Measurements from ENCODE around the gene ZNF808. TPM values are rescaled to one million over a fixed set of nuclear protein-coding genes. Genes with fewer than 3 reads are reported as not detected.
"Not testable (repeated sequence)": the region's sequence is repeated elsewhere in the genome, so short reads cannot be mapped to it uniquely, and the experiment has no call there.

ZNF808 gene
- total RNA-seq, 1 donor from 2014 or later: 38.1 TPM

GRCh38 chr19:52533901-52534300 lies 6.4 kb downstream of the ZNF808 start:
- intact Hi-C loops (cut with DNase I): no loop called here
- DNase-seq (ENCODE audit: low spot score) (no peak), ATAC-seq (no peak)

GRCh38 chr19:52535385-52535770 lies 7.9 kb downstream of the ZNF808 start:
- ATAC-seq; intact Hi-C loops (cut with DNase I); DNase-seq (ENCODE audit: low spot score): not testable (repeated sequence)

- peak; percentile 90 for DNase-seq (ENCODE audit: low spot score)
- intact Hi-C loops (cut with DNase I): no loop called here
- ATAC-seq: peak; percentile 98
These were observed 8.4 kb downstream of the ZNF808 start for GRCh38 chr19:52535771-52536447.

- intact Hi-C loops (cut with DNase I): no loop called here
- DNase-seq (ENCODE audit: low spot score) (no peak), ATAC-seq (peak; percentile 68)
These were observed 9.0 kb downstream of the ZNF808 start for GRCh38 chr19:52536448-52536800.

- DNase-seq (ENCODE audit: low spot score); intact Hi-C loops (cut with DNase I); ATAC-seq: not testable (repeated sequence)
These were observed 11.3 kb downstream of the ZNF808 start for GRCh38 chr19:52538815-52539214.

GRCh38 chr19:52541176-52541575 lies 13.7 kb downstream of the ZNF808 start:
- ATAC-seq; intact Hi-C loops (cut with DNase I); DNase-seq (ENCODE audit: low spot score): not testable (repeated sequence)

GRCh38 chr19:52541608-52542007 lies 14.1 kb downstream of the ZNF808 start:
- DNase-seq (ENCODE audit: low spot score) (no peak), ATAC-seq (no peak)
- intact Hi-C loops (cut with DNase I): no loop called here

- DNase-seq (ENCODE audit: low spot score); intact Hi-C loops (cut with DNase I); ATAC-seq: not testable (repeated sequence)
These were observed 15.1 kb downstream of the ZNF808 start for GRCh38 chr19:52542541-52542940.

- intact Hi-C loops (cut with DNase I): no loop called here
- no peak for DNase-seq (ENCODE audit: low spot score)
- no peak for ATAC-seq
These were observed 15.7 kb downstream of the ZNF808 start for GRCh38 chr19:52542984-52543664.

GRCh38 chr19:52554216-52554971 lies 26.9 kb downstream of the ZNF808 start:
- intact Hi-C loops (cut with DNase I): no loop called here
- ATAC-seq (no peak), DNase-seq (ENCODE audit: low spot score) (no peak)

GRCh38 chr19:52557231-52557995 lies 29.9 kb downstream of the ZNF808 start:
- no peak for DNase-seq (ENCODE audit: low spot score)
- intact Hi-C loops (cut with DNase I): no loop called here
- no peak for ATAC-seq

GRCh38 chr19:52558732-52559445 lies 31.4 kb downstream of the ZNF808 start:
- DNase-seq (ENCODE audit: low spot score); intact Hi-C loops (cut with DNase I); ATAC-seq: not testable (repeated sequence)

GRCh38 chr19:52561611-52562010 lies 34.1 kb downstream of the ZNF808 start:
- DNase-seq (ENCODE audit: low spot score); ATAC-seq; intact Hi-C loops (cut with DNase I): not testable (repeated sequence)

GRCh38 chr19:52566121-52566520 lies 38.7 kb downstream of the ZNF808 start:
- ATAC-seq (no peak), DNase-seq (ENCODE audit: low spot score) (no peak)
- intact Hi-C loops (cut with DNase I): no loop called here

- intact Hi-C loops (cut with DNase I): no loop called here
- ATAC-seq: no peak
- DNase-seq (ENCODE audit: low spot score): no peak
These were observed 39.1 kb downstream of the ZNF808 start for GRCh38 chr19:52566588-52566987.

- no peak for ATAC-seq
- intact Hi-C loops (cut with DNase I): no loop called here
- DNase-seq (ENCODE audit: low spot score): no peak
These were observed 40.5 kb downstream of the ZNF808 start for GRCh38 chr19:52567921-52568320.

GRCh38 chr19:52569638-52569999 lies 42.2 kb downstream of the ZNF808 start:
- peak; percentile 66 for DNase-seq (ENCODE audit: low spot score)
- intact Hi-C loops (cut with DNase I): not testable (repeated sequence)
- peak; percentile 58 for ATAC-seq

GRCh38 chr19:52570000-52570861 lies 42.8 kb downstream of the ZNF808 start, which contains the start of gene ZNF701:
ZNF701 (plus strand) TSS chr19:52570287; CDS start chr19:52574148, 3,861 bp downstream.
- ATAC-seq: peak; percentile 100
- intact Hi-C loops (cut with DNase I): no loop called here
- DNase-seq (ENCODE audit: low spot score): peak; percentile 98
